CD4-positive, alpha-beta T cell treated with Interleukin-21 for 1 hour (primary cell): ENCODE measurements around the gene P3R3URF.

Experiments used
- DNase-seq: peaks from one replicate; pipeline ENCODE4 v3.0.0-alpha.2; 2020

The P3R3URF gene

GRCh38 chr1:46131093-46131492 is 45.2 kb downstream of the P3R3URF start:
- no peak for DNase-seq

GRCh38 chr1:46130606-46131005 is 45.7 kb downstream of the P3R3URF start:
- DNase-seq, result no peak

- no peak for DNase-seq
Measured at GRCh38 chr1:46130121-46130520, 46.2 kb downstream of the P3R3URF start.

- DNase-seq, result no peak
Measured at GRCh38 chr1:46128344-46128743, 47.9 kb downstream of the P3R3URF start.
